Neuronal stem cell (in vitro differentiated cells): ENCODE measurements around the gene VDAC2.

Experiments used
- DNase-seq: peaks from one replicate; pipeline ENCODE4 v3.0.0-alpha.2; 2013; ENCODE audit warnings: low spot score
- H2AFZ ChIP-seq: one replicate; pipeline ENCODE4 v1.6.1; 2013; ENCODE audit warnings: mild to moderate bottlenecking, low read length, inconsistent platforms
- H2AK5ac ChIP-seq: 2 replicates; pipeline ENCODE4 v1.6.1; 2013; ENCODE audit warnings: low read depth, mild to moderate bottlenecking, inconsistent platforms, low read length, moderate library complexity, mixed read lengths
- H2BK120ac ChIP-seq: 2 replicates; pipeline ENCODE4 v1.6.1; 2013; ENCODE audit warnings: low read depth, mild to moderate bottlenecking, inconsistent platforms, low read length, moderate library complexity, mixed read lengths
- H2BK12ac ChIP-seq: one replicate; pipeline ENCODE4 v1.6.1; 2013; ENCODE audit warnings: low read length, inconsistent platforms
- H2BK15ac ChIP-seq: 2 replicates; pipeline ENCODE4 v1.6.1; 2013; ENCODE audit warnings: mild to moderate bottlenecking, low read length, inconsistent platforms, mixed read lengths
- H2BK5ac ChIP-seq: one replicate; pipeline ENCODE4 v1.6.1; 2013; ENCODE audit warnings: inconsistent platforms, mild to moderate bottlenecking, low read length, moderate library complexity
- H3K14ac ChIP-seq: one replicate; pipeline ENCODE4 v1.6.1; 2013; ENCODE audit warnings: low read length, inconsistent platforms
- H3K18ac ChIP-seq: 2 replicates; pipeline ENCODE4 v1.6.1; 2013; ENCODE audit warnings: low read length, inconsistent platforms
- H3K23ac ChIP-seq: 2 replicates; pipeline ENCODE4 v1.6.1; 2013; ENCODE audit warnings: low read depth, mild to moderate bottlenecking, mixed read lengths, low read length, inconsistent platforms; ENCODE audit not compliant: poor library complexity
- H3K27ac ChIP-seq: replicated peaks from 3 replicates; pipeline ENCODE4 v1.5.1; 2013; ENCODE audit warnings: low read length, inconsistent platforms
- H3K27me3 ChIP-seq, 3 experiments: 2 replicates each; pipeline ENCODE4 v1.6.1; 2013; ENCODE audit warnings: low read length in 3 of 3, mild to moderate bottlenecking in 2 of 3, inconsistent platforms in 1 of 3, low read depth in 1 of 3, mixed read lengths in 1 of 3, moderate library complexity in 1 of 3; ENCODE audit not compliant: control insufficient read depth in 3 of 3, insufficient read depth in 3 of 3
- H3K36me3 ChIP-seq, 2 donors: replicated peaks in 1 of 2; 2 replicates each; pipeline ENCODE4 v1.6.1; 2013; ENCODE audit warnings: low read length in 2 of 2; ENCODE audit not compliant: control insufficient read depth in 2 of 2, insufficient read depth in 2 of 2
- H3K4ac ChIP-seq: 2 replicates; pipeline ENCODE4 v1.6.1; 2013; ENCODE audit warnings: inconsistent platforms, mild to moderate bottlenecking, low read length, moderate library complexity
- H3K4me1 ChIP-seq, 2 donors: 1 replicate in 1 of 2; 2 replicates in 1 of 2; pipeline ENCODE4 v1.6.1; 2013; ENCODE audit warnings: low read length in 2 of 2, low read depth in 1 of 2; ENCODE audit not compliant: control insufficient read depth in 2 of 2, insufficient read depth in 1 of 2
- H3K4me2 ChIP-seq: one replicate; pipeline ENCODE4 v1.6.1; 2013; ENCODE audit warnings: mild to moderate bottlenecking, low read length, inconsistent platforms; ENCODE audit not compliant: insufficient read depth, poor library complexity, severe bottlenecking
- H3K4me3 ChIP-seq, 2 donors: 2 replicates each; pipeline ENCODE4 v1.5.1; 2013; ENCODE audit warnings: low read length in 2 of 2, mild to moderate bottlenecking in 2 of 2, inconsistent platforms in 1 of 2, moderate library complexity in 1 of 2
- H3K79me1 ChIP-seq: one replicate; pipeline ENCODE4 v1.6.1; 2013; ENCODE audit warnings: low read depth, mild to moderate bottlenecking, inconsistent platforms, low read length, moderate library complexity
- H3K9ac ChIP-seq: one replicate; pipeline ENCODE4 v1.6.1; 2013; ENCODE audit warnings: mild to moderate bottlenecking, low read depth, low read length, inconsistent platforms; ENCODE audit not compliant: poor library complexity
- H3K9me3 ChIP-seq, 2 donors: replicated peaks in 1 of 2; 2 replicates each; pipeline versions ENCODE3 to v1.6.1; 2013; ENCODE audit warnings: low read length in 2 of 2, mild to moderate bottlenecking in 2 of 2, inconsistent platforms in 1 of 2, low read depth in 1 of 2, mixed read lengths in 1 of 2, moderate library complexity in 1 of 2; ENCODE audit not compliant: control insufficient read depth in 2 of 2, insufficient read depth in 1 of 2
- H4K8ac ChIP-seq: one replicate; pipeline ENCODE4 v1.6.1; 2013; ENCODE audit warnings: low read depth, mild to moderate bottlenecking, inconsistent platforms, low read length, moderate library complexity
- H4K91ac ChIP-seq: one replicate; pipeline ENCODE4 v1.6.1; 2013; ENCODE audit warnings: low read length, low read depth, mild to moderate bottlenecking, inconsistent platforms; ENCODE audit not compliant: poor library complexity
- WGBS, 2 donors: extraction: QIAGEN DNeasy Blood & Tissue Kit; methylation state at CpG; one replicate each; pipeline ENCODE4 v1.1.7; 2013; ENCODE audit warnings: missing lambda C conversion rate in 2 of 2, mixed read lengths in 1 of 2; ENCODE audit not compliant: insufficient read length in 2 of 2, insufficient replicate concordance in 1 of 2; ENCODE audit errors: extremely low coverage in 2 of 2; 5-methylcytosine and 5-hydroxymethylcytosine counted together

Gene VDAC2

DNA sequence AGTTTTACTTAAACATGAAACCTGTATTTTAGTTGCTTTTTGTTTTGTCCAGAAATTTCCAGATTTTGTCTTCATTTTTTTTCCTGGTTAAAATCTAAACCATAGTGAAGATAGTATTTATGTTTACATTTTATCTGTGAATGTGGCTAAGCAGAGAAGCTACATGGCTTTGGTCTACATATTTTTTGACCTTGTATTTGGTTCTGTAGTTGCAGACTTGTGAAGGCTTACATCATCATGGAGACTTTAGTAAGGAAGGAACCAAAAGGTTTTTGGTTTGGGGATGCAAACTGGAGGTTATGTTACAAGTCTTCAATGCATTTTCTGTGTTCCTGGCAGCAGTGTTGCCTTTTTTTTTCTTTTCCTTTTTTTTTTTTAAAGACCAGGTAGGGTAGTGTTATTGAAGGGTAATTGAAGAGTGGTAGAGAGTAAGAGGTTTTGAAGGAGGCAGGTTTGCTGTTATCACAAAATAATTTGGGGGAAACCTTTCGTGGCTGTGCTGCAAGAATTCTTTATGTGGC lies 30.9 kb upstream of the VDAC2 start:
- no peak for DNase-seq
- no peak overlapping the region for H3K27ac ChIP-seq

DNA sequence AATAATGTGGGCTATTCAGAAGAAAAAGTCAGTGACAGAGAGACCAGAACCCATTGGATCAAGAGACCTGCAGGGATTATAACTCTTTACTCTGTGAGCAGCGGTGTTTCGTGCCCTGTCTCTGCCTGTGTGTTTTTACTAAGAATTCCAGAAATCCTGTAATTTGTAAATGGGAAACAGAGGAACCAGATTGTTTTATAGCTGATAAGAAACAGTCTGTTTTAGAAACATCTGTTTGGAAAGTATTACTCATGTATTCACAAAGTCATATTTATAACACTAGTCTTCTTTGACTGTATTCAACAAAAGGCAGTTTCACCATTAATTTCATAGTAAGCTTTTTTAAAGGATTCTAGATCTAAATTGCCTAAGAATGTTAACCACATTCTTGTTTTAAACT lies 30.0 kb upstream of the VDAC2 start:
- H3K36me3 ChIP-seq: peaks cover 3 to 26% of the 10 kb centered on the region in 2 donors
- no peak overlapping the region for H4K8ac ChIP-seq
- no peaks in the 10 kb centered on the region for H3K4me1 ChIP-seq
- H3K9ac ChIP-seq: no peak overlapping the region
- H3K27ac ChIP-seq: no peak overlapping the region
- no peak overlapping the region for H3K4ac ChIP-seq
- H3K4me3 ChIP-seq: no peak overlapping the region
- no peak for DNase-seq
- H3K9me3 ChIP-seq: no peaks in the 10 kb centered on the region
- no peaks in the 10 kb centered on the region for H3K27me3 ChIP-seq
- H2BK5ac ChIP-seq: no peak overlapping the region
- H2BK15ac ChIP-seq: no peak overlapping the region
- no peak overlapping the region for H3K4me2 ChIP-seq
- no CpG with 5 or more reads among the region's 2 CpGs for WGBS, 2 donors
- H4K91ac ChIP-seq: no peak overlapping the region
- no peak overlapping the region for H2BK120ac ChIP-seq
- H3K14ac ChIP-seq: no peak overlapping the region
- H3K23ac ChIP-seq: no peak overlapping the region
- no peak overlapping the region for H2AFZ ChIP-seq
- H3K79me1 ChIP-seq: no peaks in the 10 kb centered on the region
- H2BK12ac ChIP-seq: no peak overlapping the region
- no peak overlapping the region for H2AK5ac ChIP-seq
- H3K18ac ChIP-seq: no peak overlapping the region

More for the DNA sequence above, 30.9 kb upstream of the VDAC2 start:
- Histone ChIP-seq H3K27me3 (no peaks in the 10 kb centered on the region), H2BK5ac (no peak overlapping the region), H2BK12ac (no peak overlapping the region), H3K18ac (no peak overlapping the region), H2AK5ac (no peak overlapping the region), H3K79me1 (no peaks in the 10 kb centered on the region), H2BK15ac (no peak overlapping the region), H3K9me3 (no peaks in the 10 kb centered on the region), H2AFZ (no peak overlapping the region), H3K23ac (no peak overlapping the region), H2BK120ac (no peak overlapping the region), H3K36me3 (peaks cover 4 to 26% of the 10 kb centered on the region in 2 donors), H3K9ac (no peak overlapping the region), H4K91ac (no peak overlapping the region), H3K4ac (no peak overlapping the region), H3K4me2 (no peak overlapping the region), H4K8ac (no peak overlapping the region), H3K4me1 (no peaks in the 10 kb centered on the region), H3K4me3 (no peak overlapping the region), H3K14ac (no peak overlapping the region)
- no CpG with 5 or more reads among the region's 1 CpG for WGBS, 2 donors

DNA sequence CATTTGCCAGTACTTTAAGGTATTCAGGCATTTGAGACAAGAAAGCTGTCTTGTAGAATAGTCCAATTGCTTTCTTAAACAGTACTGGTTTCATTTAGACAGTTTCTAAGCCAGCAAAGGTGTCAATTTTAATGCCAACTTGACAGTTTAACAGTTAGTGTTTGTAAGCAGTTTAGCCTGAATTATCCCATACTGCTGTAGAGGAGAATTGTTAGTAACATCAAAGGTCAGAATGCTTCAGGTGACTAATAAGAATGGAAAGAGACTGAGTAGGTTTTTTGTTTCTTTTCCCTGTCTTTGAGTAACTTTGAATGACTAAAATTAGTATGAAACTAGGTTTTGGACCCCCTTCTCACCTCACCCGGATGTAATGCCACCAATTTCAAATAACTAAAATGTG lies 29.5 kb upstream of the VDAC2 start:
- Histone ChIP-seq H3K27ac (no peak overlapping the region), H4K91ac (no peak overlapping the region), H3K4me2 (no peak overlapping the region), H3K4ac (no peak overlapping the region), H2AK5ac (no peak overlapping the region), H2BK5ac (no peak overlapping the region), H3K36me3 (peaks cover 2 to 24% of the 10 kb centered on the region in 2 donors), H3K9me3 (no peaks in the 10 kb centered on the region), H3K14ac (no peak overlapping the region), H2BK12ac (no peak overlapping the region), H2BK15ac (no peak overlapping the region), H3K4me3 (no peak overlapping the region), H2BK120ac (no peak overlapping the region), H3K27me3 (no peaks in the 10 kb centered on the region), H4K8ac (no peak overlapping the region), H3K4me1 (no peaks in the 10 kb centered on the region), H3K23ac (no peak overlapping the region), H3K18ac (no peak overlapping the region), H3K79me1 (no peaks in the 10 kb centered on the region), H3K9ac (no peak overlapping the region), H2AFZ (no peak overlapping the region)
- WGBS, 2 donors: no CpG with 5 or more reads among the region's 1 CpG
- DNase-seq: no peak

DNA sequence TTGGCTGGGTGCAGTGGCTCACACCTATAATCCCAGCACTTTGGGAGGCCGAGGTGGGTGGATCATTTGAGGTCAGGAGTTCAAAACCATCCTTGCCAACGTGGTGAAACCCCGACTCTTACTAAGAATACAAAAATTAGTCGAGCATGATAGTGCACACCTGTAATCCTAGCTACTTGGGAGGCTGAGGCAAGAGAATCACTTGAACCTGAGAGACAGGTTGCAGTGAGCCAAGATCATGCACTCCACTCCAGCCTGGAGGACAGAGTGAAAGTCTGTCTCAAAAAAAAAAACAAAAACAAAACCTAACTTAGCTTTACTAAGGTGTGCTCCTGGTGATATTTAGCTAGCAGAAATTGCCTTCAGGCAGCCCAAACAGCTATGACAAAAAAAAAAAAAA lies 24.3 kb upstream of the VDAC2 start:
- H2BK120ac ChIP-seq: no peak overlapping the region
- no peak overlapping the region for H3K4me3 ChIP-seq
- H2AFZ ChIP-seq: no peak overlapping the region
- H4K8ac ChIP-seq: no peak overlapping the region
- H3K9ac ChIP-seq: no peak overlapping the region
- no peak overlapping the region for H3K4ac ChIP-seq
- no peak overlapping the region for H2BK12ac ChIP-seq
- no peak overlapping the region for H2AK5ac ChIP-seq
- H3K14ac ChIP-seq: no peak overlapping the region
- H3K4me1 ChIP-seq: peaks cover 0 to 2% of the 10 kb centered on the region in 2 donors
- no peak overlapping the region for H4K91ac ChIP-seq
- H2BK5ac ChIP-seq: no peak overlapping the region
- no peak overlapping the region for H3K4me2 ChIP-seq
- H3K18ac ChIP-seq: no peak overlapping the region
- no peak overlapping the region for H3K27ac ChIP-seq
- no peaks in the 10 kb centered on the region for H3K27me3 ChIP-seq
- H2BK15ac ChIP-seq: no peak overlapping the region
- no peak for DNase-seq
- H3K79me1 ChIP-seq: no peaks in the 10 kb centered on the region
- H3K23ac ChIP-seq: no peak overlapping the region
- H3K9me3 ChIP-seq: no peaks in the 10 kb centered on the region
- peaks cover 0 to 3% of the 10 kb centered on the region in 2 donors for H3K36me3 ChIP-seq
- no CpG with 5 or more reads among the region's 4 CpGs for WGBS, 2 donors
